Uterus (tissue), 2 donors: ENCODE measurements around the gene ACTL8.

ENCODE experiments used
- CTCF ChIP-seq, 4 experiments: fragments of 200-600 bp in 2 of 4; fragments of 450-650 bp in 2 of 4; sonication (generic) in 2 of 4; IDR thresholded peaks; one replicate each; pipeline ENCODE4 v1.5.1; 2016 to 2019; ENCODE audit warnings: antibody characterized with exemption in 4 of 4, mild to moderate bottlenecking in 2 of 4, moderate library complexity in 1 of 4
- POLR2A ChIP-seq, 2 donors: fragments of 450-650 bp; IDR thresholded peaks; one replicate each; pipeline ENCODE4 v1.6.1; 2016; ENCODE audit warnings: antibody characterized with exemption in 2 of 2, mild to moderate bottlenecking in 1 of 2, moderate library complexity in 1 of 2

GRCh38 chr1:17711577-17711910 lies 43.6 kb upstream of the ACTL8 start:
- no peak for TF ChIP-seq CTCF (IDR thresholded peaks at IDR 0.05)
- no peak for TF ChIP-seq POLR2A (IDR thresholded peaks at IDR 0.05)
